B cell (primary cell): ENCODE data around the gene VPS25.

Experiments used
- EZH2 ChIP-seq: IDR thresholded peaks from 2 replicates; pipeline ENCODE4 v1.6.1; 2012; ENCODE audit warnings: borderline replicate concordance, low read depth, mild to moderate bottlenecking, moderate library complexity, low read length; ENCODE audit not compliant: insufficient read depth, poor library complexity, severe bottlenecking
- TF ChIP-seq, protein P1 (sequence below): fragments of 200-600 bp; IDR thresholded peaks from one replicate; pipeline ENCODE4 v1.8.0; 2022; ENCODE audit warnings: antibody characterized with exemption, mild to moderate bottlenecking

DNA sequence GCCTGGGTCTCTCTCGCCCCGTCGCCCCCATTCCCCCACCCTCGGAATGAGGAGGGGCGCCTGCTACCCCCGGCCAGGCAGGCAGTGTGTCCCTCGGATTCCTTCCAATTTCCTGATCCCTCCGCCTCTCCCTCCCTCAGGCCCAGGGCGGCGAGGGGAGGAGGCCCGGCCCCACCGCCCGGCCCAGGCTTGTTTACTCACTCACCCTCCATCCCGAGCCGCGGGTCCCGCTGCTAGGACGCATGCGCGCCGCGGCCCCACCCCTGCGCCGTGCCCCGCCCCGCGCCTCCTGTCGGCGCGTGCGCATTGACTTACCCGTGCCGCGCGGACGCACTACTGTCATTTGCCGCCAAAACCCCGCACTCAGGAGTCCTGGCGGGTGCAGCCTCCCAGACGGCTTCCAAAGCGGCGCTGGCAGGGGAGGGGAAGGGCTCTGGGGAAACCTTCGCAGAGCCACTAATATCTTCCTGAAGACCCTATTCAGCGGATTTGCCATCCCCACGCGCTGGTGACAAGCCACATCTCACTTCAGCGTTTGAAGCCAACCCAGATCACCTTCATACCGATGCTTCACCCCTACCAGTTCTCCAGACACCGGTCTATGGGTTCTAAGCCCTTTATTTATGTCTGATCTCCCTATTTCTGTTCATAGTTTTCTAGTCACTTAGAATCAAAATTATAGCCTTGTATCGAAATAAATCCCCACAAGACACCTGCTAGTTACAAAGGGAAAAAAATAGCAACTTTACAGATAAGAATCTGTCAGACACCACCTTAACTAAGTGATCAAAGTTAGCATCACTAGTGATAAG, 28.2 kb upstream of the VPS25 start, which contains the start of gene EZH1:
- TF ChIP-seq, protein P1, sequence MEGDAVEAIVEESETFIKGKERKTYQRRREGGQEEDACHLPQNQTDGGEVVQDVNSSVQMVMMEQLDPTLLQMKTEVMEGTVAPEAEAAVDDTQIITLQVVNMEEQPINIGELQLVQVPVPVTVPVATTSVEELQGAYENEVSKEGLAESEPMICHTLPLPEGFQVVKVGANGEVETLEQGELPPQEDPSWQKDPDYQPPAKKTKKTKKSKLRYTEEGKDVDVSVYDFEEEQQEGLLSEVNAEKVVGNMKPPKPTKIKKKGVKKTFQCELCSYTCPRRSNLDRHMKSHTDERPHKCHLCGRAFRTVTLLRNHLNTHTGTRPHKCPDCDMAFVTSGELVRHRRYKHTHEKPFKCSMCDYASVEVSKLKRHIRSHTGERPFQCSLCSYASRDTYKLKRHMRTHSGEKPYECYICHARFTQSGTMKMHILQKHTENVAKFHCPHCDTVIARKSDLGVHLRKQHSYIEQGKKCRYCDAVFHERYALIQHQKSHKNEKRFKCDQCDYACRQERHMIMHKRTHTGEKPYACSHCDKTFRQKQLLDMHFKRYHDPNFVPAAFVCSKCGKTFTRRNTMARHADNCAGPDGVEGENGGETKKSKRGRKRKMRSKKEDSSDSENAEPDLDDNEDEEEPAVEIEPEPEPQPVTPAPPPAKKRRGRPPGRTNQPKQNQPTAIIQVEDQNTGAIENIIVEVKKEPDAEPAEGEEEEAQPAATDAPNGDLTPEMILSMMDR = no peak
- TF ChIP-seq EZH2 = no peak
